Activated CD8-positive, alpha-beta memory T cell treated with anti-CD3 and anti-CD28 coated beads, Interleukin-2, amount 50 U/mL, for 48 hours (primary cell): Measurements from ENCODE around the gene ST8SIA4.
"Not testable (repeated sequence)": the region's sequence is repeated elsewhere in the genome, so short reads cannot be mapped to it uniquely, and the experiment has no call there.

Experiments used
- DNase-seq: peaks from one replicate; pipeline ENCODE4 v3.0.0-alpha.2; 2020

Gene ST8SIA4

GRCh38 chr5:100828071-100828897 is 74.8 kb downstream of the ST8SIA4 start:
- DNase-seq, result no peak

- no peak for DNase-seq
These were observed 75.6 kb downstream of the ST8SIA4 start for GRCh38 chr5:100827481-100827889.

GRCh38 chr5:100826133-100826532 is 76.9 kb downstream of the ST8SIA4 start:
- no peak for DNase-seq

GRCh38 chr5:100824635-100825034 is 78.4 kb downstream of the ST8SIA4 start:
- no peak for DNase-seq

- DNase-seq, result no peak
These were observed 79.3 kb downstream of the ST8SIA4 start for GRCh38 chr5:100823812-100824211.

DNA sequence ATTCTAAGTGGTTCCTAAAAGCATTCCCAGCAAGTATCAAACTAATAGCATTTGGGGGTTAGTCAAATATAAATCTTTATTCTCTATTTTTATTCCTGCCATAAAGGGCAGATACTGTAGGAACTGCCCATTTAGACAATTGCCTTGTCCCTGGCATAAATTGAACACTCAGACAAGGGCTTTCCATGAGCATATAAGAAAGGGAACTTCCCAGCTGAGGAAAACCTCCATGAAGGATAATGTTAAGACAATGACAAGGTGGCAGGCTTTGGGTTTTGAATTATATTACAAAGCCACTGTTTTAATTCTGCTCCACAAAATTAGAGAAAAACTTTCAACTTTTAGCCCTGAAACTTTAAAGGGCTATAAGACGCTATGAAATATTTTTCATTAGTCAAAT is 81.3 kb downstream of the ST8SIA4 start:
- no peak for DNase-seq

DNA sequence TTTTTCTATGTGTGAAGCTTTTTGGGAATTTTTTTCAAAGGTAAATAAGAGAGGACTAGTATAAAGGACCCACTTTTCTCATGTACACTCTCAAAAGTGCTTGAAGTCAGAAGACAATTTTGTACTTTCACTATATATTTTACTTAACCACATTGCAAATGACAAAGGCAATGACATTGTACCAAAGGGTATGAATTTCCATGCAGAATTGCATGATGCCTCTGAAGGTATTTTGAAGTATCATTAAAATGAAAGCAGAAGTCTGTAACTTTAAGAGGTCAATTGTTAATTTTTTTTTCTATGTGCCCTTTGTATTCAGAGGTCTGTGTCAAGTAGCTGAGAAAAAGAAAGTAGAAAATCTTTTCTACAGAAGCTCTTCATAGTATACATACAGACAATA is 84.7 kb downstream of the ST8SIA4 start:
- no peak for DNase-seq

DNA sequence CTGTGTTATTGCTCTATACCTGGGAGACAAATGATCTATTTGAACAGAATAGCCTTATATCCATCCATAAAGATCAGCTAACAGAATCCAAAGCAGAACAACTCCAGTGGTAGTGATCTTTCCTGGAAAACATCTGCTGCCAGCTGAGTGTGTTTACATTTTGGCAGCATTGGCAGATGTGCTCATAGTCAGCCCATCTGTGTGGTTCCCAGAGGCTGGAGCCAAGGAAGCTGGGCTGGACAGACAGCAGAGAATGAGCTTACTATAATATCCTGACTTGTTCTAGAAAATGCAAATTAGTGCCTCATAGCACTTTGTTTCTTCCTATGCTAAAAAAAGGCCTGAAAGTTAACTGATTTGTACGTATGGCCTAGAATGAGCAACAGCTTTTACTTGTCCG is 99.7 kb downstream of the ST8SIA4 start:
- DNase-seq, result no peak

DNA sequence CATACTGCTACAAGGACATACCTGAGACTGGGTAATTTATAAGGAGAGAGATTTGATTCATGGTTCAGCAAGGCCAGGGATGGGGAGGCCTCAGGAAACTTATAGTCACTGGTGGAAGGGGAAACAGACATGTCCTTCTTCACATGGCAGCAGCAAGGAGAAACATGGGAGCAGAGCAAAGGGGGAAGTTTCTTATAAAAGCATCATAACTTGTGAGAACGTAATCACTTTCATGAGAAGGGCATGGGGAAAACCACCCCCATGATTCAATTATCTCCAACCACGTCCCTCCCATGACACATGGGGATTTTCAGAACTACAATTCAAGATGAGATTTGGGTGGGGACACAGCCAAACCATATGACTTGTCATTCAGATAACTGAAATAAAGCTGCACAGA is 100.9 kb downstream of the ST8SIA4 start:
- no peak for DNase-seq

DNA sequence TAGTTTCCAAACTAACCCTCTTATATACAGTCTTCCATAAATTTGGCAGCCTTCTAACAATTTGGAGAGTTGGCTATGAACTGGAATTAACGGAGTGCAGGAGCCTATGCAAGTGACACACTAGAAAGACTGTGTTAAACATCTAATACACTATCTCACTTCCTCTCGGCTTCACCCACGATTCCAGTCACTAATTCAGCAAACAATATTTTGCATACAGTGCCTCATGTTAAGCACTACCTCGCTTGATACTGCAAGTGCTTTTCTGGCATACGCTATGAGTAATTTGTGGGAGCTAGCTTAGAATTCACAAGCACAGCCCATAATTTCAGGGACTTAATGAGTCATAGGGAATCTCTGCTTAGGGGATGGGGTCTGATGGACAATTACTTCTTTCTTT is 102.5 kb downstream of the ST8SIA4 start:
- no peak for DNase-seq

DNA sequence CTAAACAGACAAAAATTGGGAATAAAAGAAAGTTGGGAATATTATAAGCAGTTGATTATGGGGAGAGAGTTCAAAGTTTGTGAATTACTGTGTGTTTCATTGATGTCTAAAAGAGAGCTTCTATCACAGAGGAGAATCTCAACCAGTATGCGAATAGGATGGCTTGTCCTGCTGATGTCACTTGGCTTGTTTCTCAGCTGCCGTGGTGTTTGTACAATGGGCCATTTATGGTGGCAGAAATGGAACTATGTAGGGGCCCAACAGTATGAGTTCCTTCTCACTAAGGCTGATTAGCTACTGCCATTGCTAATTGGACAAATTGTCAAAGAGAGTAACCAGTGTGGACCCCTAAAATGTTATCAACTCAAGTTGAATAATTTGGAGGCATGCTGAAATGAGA is 103.9 kb downstream of the ST8SIA4 start:
- no peak for DNase-seq

GRCh38 chr5:100797861-100798260 is 105.2 kb downstream of the ST8SIA4 start:
- DNase-seq, result no peak

DNA sequence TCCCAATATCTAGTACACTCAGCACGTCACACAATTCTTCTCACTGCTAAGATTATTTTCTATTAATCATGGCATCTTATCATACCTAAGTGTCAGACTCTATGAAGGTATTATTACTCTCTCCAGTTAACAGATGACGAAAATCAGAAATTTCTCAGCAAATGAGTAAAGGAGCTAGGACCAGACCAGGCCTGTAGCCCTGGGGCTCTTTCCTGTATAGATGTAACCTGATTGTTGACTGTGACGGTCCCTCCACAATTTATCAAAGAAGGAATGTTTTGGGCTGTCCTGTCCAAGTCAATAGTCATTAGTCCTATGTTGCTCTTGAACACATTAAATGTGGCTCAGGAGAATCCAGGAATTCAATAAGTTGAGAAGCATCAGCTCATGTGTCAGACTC is 106.2 kb downstream of the ST8SIA4 start:
- DNase-seq, result no peak

DNA sequence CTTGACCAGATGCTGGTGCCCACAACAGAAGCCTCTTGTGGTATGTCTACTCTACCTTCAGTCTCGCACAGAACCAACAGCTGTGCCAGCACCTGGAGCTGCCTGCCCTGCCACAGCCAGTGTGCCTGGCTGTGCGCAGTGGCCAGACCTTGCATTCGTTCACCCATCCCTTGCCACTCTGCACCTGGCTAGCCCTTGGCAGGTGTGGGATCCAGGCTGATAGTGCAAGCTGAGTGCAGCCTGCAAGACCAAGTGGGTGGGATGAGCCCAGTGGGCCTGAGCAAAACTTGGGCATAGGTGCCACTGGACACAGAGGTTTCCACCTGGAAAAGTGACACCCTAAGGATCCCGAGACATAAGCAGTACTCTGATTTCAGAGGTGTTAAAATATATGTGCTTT is 108.2 kb downstream of the ST8SIA4 start:
- DNase-seq, result no peak

DNA sequence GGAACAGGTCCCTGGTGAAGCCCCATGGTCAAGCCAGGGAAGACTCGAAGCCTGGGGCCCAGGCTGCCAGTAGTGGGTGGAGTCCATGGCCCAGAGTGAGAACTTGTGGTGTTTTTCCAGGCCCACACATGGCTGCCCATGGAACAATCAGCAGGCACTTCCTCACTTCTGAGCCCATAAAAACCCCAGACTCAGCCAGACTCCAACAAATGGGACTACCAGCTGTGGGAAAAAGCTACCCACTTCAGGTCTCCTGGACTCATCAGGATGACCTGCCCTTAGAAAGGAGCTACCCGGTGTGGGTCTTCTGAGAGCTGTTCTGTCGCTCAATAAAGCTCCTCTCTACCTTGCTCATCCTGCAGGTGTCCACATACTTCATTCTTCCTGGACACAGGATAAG is 108.9 kb downstream of the ST8SIA4 start:
- no peak for DNase-seq

DNA sequence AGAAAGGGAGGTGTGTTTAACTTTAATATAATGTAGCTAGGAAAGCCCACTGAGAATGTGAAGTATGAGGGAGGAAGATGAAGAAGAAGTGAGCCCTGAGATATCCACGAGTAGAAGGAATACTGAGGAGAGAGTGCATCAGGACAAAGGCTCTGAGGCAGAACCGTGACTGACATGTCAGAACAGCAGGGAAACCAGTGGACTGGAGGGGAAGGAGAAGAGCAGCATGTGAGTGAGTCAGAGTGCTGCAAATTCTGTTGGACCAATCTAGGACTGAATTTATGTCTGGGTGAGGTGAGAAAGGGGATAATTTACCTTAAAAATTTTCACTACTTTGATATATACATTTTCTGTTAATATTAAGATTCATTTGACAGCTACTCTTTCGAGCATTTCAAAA is 110.3 kb downstream of the ST8SIA4 start:
- no peak for DNase-seq

- no peak for DNase-seq
These were observed 111.7 kb downstream of the ST8SIA4 start for GRCh38 chr5:100791391-100791790.

DNA sequence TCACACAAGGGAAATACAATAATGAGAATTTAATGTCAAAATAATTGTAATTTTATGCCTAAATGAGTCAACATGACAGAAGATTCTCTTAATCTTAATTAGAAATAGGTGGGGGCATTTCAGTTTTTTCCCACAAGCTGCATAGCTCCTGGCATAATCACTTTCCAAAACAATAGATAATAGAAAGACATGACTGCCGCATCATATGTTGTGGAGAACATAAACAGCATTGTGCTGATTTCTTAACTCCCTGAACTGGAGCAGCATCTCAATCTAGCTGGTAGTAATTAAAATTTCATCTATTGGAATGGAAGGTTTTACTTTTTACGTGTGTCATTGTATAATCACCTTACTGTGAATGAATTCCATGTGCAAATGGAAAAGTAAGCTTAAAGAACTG is 112.1 kb downstream of the ST8SIA4 start:
- no peak for DNase-seq

GRCh38 chr5:100790170-100790665 is 112.9 kb downstream of the ST8SIA4 start:
- DNase-seq, result no peak

GRCh38 chr5:100789694-100790093 is 113.4 kb downstream of the ST8SIA4 start:
- DNase-seq, result no peak

DNA sequence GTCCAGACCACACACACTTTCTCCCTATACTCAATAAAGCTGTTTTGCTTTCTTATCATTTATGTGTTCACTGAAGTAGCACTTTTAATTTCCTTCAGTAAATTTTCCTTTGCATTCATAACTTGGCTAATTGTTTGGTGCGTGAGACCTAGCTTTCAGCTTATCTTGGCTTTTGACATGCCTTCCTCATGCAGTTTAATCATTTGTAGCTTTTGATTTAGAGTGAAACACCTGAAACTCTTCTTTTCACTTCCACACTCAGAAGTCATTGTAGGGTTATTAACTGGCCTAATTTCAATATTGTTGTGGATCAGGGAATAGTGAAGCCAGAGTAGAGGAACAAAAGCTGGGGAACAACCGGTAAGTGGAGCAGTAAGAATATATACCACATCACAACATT is 114.7 kb downstream of the ST8SIA4 start:
- DNase-seq, result no peak

DNA sequence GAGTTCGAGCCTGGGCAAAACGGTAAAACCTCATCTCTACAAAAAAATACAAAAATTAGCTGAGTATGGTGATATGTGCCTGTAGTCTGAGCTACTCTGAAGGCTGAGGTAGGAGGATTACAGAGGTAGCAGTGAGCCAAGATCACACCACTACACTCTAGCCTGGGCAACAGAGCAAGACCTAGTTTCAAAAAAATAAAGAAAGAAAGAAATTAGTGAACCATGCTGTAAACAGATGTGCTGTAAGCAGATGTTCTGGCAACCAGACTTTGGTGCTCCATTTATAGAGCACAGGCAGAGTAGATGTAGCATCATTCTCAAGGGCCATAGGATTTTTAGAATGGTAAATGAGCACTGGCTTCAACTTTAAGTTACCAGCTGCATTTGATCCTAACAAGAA is 115.4 kb downstream of the ST8SIA4 start:
- DNase-seq, result no peak

DNA sequence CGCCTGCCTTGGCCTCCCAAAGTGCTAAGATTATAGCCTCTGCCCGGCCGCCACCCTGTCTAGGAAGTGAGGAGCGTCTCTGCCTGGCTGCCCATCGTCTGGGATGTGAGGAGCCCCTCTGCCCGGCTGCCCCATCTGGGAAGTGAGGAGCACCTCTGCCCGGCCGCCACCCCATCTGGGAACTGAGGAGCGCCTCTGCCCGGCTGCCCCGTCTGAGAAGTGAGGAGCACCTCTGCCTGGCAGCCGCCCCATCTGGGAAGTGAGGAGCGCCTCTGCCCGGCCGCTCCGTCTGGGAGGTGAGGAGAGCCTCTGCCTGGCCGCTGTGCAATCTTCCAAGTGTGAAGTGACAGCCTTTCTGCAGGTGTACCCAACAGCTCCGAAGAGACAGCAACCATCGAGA is 117.5 kb downstream of the ST8SIA4 start:
- not testable (repeated sequence) for DNase-seq

- no peak for DNase-seq
These were observed 122.7 kb downstream of the ST8SIA4 start for GRCh38 chr5:100780376-100780870.
